ENCODE results near the gene TWIST1.

Gene TWIST1

DNA sequence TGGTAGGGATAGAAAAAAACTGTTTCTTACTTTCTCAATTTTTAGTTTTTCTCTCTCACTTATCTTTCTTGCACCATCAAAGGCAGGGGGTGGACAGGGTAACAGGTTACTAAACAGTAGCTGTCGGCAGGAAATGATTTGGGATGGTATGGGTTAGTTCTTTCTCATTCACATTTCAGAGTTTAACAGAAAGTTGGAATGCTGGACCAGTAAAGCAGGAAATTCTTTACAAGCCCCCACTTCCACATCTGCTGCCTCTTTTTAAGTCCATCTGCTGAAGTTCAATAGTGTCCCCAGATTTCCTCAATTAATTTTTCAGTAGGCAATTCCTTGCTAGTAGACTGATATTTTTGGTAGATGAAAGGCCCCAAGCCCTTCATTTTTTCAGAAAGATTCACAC lies 23.3 kb downstream of the TWIST1 start:
- no peak for DNase-seq

DNA sequence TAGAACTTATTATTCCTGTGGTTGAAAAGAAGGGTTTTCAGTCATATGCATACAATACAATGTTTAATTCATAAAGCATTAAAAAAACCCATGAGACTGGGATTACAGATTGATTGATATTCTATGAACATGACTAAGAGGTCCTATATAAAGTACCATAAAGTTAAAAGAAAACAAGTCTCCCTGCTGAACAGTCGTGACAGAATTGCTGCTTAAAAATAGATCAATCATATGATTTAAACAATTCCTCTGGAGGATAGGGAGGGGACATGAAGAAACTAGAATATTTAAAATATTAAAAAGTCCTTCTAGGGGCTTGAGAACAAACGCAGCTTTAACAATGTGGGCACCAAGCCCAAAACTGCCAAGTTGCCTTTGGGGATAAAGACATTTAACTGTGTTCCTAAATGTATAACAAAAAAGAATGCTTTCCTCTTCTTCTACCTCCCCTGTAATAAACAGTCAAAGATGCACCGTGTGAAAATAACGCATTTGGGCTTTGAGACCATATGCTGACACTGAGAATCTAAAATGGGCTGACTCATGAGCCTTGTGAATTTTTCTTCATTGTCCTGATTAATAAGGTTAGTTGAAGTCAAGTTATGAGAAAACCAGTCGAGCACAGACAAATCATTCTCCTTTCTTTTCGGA lies 25.8 kb downstream of the TWIST1 start:
- DNase-seq = no peak

DNA sequence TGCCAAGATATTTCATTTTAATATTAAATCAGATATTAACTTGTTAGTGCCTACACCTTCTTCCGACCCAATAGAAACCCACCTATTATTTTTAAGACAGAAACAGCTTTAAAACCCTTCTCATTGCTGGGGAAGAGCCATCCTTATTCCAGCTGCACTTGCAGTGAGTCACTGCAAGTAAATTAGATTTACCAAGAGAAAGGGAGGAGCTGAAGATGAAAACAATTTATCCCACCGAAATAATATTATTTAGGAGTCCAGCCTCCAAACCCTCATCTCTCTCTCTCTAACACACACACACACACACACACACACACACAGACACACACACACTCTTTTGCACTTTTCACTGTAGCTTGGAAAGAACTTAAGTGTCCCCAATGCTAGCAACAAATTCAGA lies 26.9 kb downstream of the TWIST1 start:
- DNase-seq = no peak

DNA sequence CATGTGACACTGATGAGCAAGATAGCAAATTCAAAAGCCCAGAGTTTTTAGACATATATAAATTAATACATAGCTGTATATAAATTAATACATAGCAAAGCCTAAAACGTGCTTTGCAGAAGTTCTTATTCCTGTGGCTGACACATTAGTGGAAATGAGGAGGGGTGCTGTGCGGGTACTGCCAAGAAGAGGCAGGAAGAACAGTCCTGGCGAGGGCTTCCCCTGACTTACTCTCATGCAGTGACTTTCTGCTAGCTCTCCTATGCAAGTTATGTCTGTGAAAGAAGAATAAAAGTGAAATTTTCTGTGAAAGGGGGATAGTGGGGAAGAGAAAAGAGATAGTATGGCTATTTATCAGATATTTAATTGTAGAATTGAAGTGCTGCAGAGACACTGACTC lies 27.6 kb downstream of the TWIST1 start:
- no peak for DNase-seq

DNA sequence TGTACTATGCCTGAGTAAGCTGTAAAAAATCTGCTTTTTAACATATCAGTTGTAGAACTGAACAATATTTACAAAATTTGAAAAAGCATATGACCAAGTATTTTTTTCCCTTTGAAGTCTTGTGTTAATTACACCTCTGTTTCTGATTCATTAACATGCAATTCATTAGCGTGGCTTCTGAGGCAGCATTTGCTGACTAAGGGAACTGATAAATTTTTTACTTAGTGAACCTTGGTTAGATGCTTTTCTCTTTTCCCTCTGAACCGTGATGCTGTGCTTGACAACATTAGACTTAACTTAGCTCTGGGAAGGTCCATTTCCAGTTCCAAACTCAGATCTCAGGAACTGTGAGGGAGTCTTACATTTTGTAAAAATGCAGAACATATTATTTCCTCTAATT lies 28.1 kb downstream of the TWIST1 start:
- DNase-seq = no peak

DNA sequence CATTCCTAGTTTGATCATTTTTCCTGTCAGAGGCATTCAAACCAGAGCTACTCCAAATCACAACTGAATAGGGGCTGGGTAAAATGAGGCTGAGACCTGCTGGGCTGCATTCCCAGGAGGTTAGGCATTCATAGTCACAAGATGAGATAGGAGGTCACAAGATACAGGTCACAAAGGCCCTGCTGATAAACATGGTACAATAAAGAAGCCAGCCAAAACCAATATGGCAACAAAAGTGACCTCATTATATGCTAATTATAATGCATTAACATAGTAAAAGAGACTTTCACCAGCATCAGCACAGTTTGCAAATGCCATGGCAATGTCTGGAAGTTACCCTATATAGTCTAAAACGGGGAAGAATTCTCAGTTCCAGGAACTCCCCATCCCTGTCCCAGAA lies 37.3 kb downstream of the TWIST1 start:
- DNase-seq = no peak

DNA sequence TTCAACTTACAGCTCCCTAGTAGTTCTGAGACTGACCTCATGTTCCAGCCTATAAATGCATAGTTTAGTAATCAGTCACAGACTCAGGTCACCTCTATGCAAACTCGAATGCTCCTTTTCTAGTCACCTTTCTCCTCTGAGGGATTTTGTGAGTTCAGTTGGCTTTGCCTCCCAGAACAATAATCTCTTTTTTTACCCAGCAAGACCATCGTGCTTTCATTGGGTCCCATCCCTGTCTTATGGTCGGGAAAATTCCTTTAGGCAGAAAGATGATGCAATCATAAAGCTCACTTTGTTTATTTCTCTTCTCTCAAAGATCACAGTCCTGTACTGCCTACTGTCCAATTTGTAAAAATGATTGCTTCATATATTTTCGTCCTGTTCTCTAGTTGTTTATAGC lies 38.4 kb downstream of the TWIST1 start:
- DNase-seq = no peak

DNA sequence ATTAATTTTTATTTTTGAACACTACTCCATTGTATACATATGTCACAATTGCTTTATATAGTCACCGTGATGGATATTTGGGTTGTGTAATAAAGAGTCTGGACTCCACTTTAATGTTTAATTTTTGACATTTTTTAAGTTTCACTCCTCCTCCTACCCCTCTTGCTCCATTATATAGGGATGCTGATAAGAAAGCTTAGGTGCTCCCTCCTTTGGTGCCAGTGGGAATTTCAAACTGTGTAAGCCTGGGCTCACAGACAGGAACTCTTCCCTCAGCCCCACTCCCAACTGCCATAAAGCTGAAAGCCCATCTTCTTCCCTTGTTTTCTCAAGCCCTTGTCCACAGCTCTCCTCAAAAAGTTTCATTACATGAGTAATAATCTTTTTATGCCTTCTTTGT lies 47.6 kb downstream of the TWIST1 start:
- DNase-seq = no peak

DNA sequence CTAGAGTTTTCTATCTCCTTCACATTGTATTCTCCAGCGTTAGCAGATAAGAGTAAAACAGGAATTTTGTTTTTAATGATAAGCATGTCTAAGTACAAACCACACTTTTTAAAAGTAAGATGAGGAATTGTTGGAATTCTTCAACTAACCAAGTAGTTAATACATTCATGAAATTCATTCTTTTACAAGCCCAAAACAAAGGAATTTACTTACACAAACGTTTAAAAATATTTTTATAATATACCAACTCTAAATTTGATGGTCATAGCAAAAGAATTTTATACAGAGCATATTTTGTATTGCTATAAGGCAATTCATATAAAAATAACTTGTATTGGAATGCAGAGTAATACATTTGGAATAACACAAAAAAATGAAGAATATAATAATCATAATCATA lies 51.3 kb downstream of the TWIST1 start:
- no peak for DNase-seq

All from hematopoietic multipotent progenitor cell treated with erythropoietin and hydrocortisone succinate and interleukin-3 and kit ligand, for 4 days (in vitro differentiated cells).